Middle frontal gyrus (tissue), 1 donor: Measurements from ENCODE around the gene C3orf70.

ENCODE experiments used
- DNase-seq: peaks from one replicate; pipeline ENCODE4 v3.0.0-alpha.2; 2015; ENCODE audit warnings: low spot score; ENCODE audit errors: extremely low spot score

Gene C3orf70

DNA sequence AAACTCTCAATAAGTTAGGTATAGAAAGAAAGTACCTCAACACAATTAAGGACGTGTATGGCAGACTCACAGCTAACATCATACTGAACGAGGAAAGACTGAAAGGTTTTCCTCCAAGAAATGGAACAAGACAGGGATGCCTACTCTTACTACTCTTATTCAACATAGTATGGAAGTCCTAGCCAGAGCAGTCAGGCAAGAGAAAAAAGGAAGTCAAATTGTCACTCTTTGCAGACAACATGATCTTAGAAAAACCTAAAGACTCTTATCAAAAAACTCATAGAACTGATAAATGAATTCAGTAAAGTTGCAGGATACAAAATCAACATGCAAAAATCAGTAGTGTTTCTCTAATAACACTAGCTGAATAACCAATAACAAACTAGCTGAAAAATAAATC, 96.0 kb downstream of the C3orf70 start:
- DNase-seq: no peak

- no peak for DNase-seq
These were observed 100.2 kb downstream of the C3orf70 start for GRCh38 chr3:185052631-185053030.

- DNase-seq: no peak
These were observed 101.1 kb downstream of the C3orf70 start for GRCh38 chr3:185051801-185052200.

GRCh38 chr3:185049710-185050109, 103.2 kb downstream of the C3orf70 start:
- DNase-seq: no peak

GRCh38 chr3:185046603-185047002, 106.3 kb downstream of the C3orf70 start:
- no peak for DNase-seq

DNA sequence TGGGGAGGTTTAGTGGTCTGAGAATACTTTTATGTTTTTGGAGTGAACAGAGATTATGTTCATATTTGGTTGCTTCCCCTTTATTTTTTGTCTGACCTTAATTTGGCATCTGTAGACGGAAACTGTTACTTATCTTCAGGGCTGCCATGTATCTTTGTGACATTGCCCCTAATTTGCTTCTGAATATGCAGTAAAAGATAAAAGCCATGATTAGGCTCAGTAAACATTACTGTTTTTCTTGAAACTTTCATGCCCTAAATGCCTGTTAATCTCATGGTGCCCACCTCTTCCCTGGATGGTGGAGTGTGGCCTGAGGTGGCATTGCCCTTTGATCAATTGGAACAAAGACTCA, 106.7 kb downstream of the C3orf70 start:
- no peak for DNase-seq

DNA sequence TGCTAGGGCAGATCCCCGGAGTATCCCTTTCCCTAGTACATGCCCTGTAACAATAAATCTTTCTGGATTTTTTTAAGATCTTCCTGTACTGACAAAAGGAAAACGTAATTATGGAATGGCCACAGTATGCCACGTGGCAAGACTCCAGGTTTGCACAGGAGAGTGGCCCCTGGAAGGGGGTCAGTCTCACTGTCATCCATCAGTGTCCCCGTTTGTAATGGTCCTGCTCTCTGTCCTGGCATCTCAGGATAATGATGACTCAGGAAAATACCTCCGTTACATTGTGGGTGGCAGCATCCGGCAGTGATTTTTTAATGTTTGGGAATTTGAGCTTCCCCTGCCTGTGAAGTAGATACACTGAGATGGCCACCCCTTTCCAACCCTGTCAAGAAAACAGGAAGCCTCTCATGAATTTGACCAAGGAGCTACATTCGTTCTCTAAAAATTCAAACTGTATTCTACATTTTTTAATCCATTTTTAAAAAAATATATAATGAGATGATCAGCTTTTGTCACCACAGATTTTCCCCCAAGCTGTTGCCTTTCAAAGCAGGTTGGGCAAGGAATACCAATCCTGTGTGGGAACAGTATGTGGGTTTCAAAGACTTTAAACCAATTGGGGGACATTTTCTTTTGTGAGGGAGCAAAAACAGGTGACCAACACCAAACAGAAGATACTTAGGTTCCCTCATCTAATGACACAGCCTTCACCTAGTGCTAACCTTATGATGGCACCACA, 110.4 kb downstream of the C3orf70 start:
- DNase-seq: no peak

DNA sequence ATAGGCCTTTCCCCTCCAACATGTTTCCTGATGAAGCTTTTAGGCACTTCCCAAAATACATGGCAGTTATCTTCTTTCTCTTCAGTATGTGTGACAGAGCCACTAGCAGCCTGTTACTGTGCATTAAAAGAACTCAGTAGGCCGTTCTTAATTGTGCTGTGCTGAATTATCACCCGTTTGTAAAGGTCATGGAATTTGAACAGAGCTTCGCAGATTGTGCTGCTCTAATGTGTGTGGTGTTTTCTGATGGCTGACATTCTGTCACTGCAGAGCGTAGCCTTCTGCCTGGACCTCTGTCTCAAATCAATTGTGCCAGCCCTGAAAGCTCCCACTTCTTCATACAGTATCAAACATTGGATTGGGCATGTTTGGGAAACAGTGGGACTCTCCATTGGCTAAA, 111.3 kb downstream of the C3orf70 start:
- no peak for DNase-seq

GRCh38 chr3:185040425-185040824, 112.4 kb downstream of the C3orf70 start:
- no peak for DNase-seq

DNA sequence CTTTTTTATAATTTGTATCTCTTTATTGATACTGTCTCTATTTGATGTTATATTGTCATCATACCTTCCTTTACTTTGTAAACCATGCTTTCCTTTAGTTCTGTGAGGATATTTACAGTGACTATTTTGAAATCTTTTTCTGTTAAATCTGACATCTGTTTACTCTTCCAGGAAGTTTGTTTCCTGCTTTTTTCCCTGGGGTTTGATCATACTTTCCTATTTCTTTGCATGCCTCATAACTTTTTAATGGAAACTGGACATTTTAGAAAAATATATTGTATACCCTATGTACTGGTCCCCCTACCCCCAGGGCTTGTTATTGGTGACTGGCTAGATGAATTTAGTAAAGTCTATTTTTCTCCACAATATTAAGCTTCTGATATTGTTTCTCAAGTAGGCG, 115.1 kb downstream of the C3orf70 start:
- DNase-seq: no peak

- DNase-seq: no peak
These were observed 121.9 kb downstream of the C3orf70 start for GRCh38 chr3:185030951-185031350.

DNA sequence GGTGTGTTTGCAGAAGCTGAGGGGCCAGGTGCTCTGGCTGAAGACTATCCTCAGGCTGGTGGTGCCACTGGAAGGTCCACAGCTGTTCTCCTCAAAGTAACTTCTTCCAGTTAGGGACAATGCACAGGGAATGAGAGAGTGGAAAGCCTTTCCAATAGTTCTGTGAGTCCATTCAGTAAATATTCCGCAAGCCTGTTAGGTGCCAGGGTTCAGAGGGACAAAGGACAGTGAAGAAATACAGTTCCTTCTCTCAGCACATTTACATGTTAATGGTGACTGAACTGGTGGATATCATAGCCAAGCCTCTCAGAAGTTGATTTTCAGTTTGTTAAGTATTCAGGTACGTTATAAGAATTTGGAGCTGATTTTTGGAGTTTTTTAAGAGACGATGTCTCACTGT, 122.5 kb downstream of the C3orf70 start:
- no peak for DNase-seq

GRCh38 chr3:185029086-185029485, 123.8 kb downstream of the C3orf70 start:
- no peak for DNase-seq

DNA sequence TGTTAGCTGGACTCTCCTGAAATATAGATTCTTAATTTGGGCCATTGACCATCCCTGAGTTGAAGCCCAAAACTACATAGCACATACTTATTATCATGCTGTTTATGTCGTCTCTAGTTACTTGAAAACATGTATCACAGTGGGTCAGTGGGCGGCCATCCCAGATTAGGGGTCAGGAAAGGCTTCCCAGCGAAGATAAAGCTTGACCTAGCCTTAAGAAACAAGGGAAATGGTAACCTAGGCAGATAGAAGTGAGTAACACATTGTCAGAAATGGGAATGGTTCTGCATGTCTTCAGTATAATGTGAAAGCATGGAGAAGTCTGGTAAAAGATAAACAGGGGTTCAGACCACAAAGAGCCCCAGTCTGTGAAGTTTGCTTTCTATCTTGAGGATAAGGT, 124.7 kb downstream of the C3orf70 start:
- no peak for DNase-seq
